B cell (primary cell): ENCODE results near the gene MYCBP2. TPM values are rescaled to one million over a fixed set of nuclear protein-coding genes. Genes with fewer than 3 reads are reported as not detected.

Experiments used
- ATAC-seq: fragments of 200-7000 bp; cut with Tn5 transposase; one replicate; pipeline ENCODE4 v1.10.0; 2021; ENCODE audit warnings: low read depth, mild to moderate bottlenecking, moderate number of reproducible peaks, moderate library complexity
- CTCF ChIA-PET: fragments of 350-600 bp; sonication (Branson Sonifier 250); formaldehyde crosslinking; loops from one replicate; lab custom pipeline; 2021; ENCODE audit warnings: antibody characterized with exemption, inconsistent platforms; lab: Charles Lee
- POLR2A ChIA-PET: fragments of 350-600 bp; sonication (Branson Sonifier 250); formaldehyde crosslinking; loops from one replicate; lab custom pipeline; 2021; ENCODE audit warnings: antibody characterized with exemption; lab: Charles Lee
- DNase-seq: peaks from one replicate; pipeline ENCODE4 v3.0.0; 2013
- H2AFZ ChIP-seq: 2 replicates; pipeline ENCODE4 v1.6.1; 2012; ENCODE audit warnings: mild to moderate bottlenecking, low read depth, low read length; ENCODE audit not compliant: insufficient read depth, poor library complexity, severe bottlenecking
- H3K27ac ChIP-seq, 2 donors: 1 replicate in 1 of 2; 2 replicates in 1 of 2; pipeline ENCODE4 v1.5.1; 2012 to 2013; ENCODE audit warnings: low read length in 2 of 2, mild to moderate bottlenecking in 2 of 2, moderate library complexity in 1 of 2
- H3K27me3 ChIP-seq, 4 experiments: fragments of 200-600 bp in 1 of 4; sonication (generic) in 1 of 4; replicated peaks in 1 of 4; 1 replicate in 2 of 4; 2 replicates in 2 of 4; pipeline versions ENCODE4 v1.6.1 to v1.7.0; 2013 to 2016; ENCODE audit warnings: low read length in 3 of 4, mild to moderate bottlenecking in 2 of 4, mixed read lengths in 1 of 4, moderate library complexity in 1 of 4; ENCODE audit not compliant: insufficient read depth in 4 of 4, control insufficient read depth in 3 of 4; ENCODE audit errors: control extremely low read depth in 1 of 4
- H3K36me3 ChIP-seq, 2 experiments: replicated peaks in 1 of 2; 1 replicate in 1 of 2; 2 replicates in 1 of 2; pipeline versions ENCODE4 v1.6.1 to v1.7.1; 2013; ENCODE audit warnings: low read length in 1 of 2; ENCODE audit not compliant: insufficient read depth in 2 of 2, control insufficient read depth in 1 of 2; ENCODE audit errors: control extremely low read depth in 1 of 2, extremely low read depth in 1 of 2
- H3K4me1 ChIP-seq, 2 donors: fragments of 200-600 bp in 1 of 2; sonication (generic) in 1 of 2; 1 replicate in 1 of 2; 2 replicates in 1 of 2; pipeline versions ENCODE4 v1.5.1 to v1.6.1; 2013 to 2017; ENCODE audit warnings: low read length in 2 of 2; ENCODE audit not compliant: control insufficient read depth in 2 of 2, insufficient read depth in 2 of 2
- H3K4me2 ChIP-seq: replicated peaks from 2 replicates; pipeline ENCODE3; 2012; ENCODE audit warnings: mild to moderate bottlenecking, low read depth, low read length; ENCODE audit not compliant: poor library complexity, severe bottlenecking
- H3K4me3 ChIP-seq, 5 experiments: fragments of 200-600 bp in 1 of 5; sonication (generic) in 1 of 5; 1 replicate in 3 of 5; 2 replicates in 2 of 5; pipeline versions ENCODE4 v1.5.1 to v1.7.0; 2011 to 2016; ENCODE audit warnings: low read length in 4 of 5, mild to moderate bottlenecking in 4 of 5, low read depth in 2 of 5, control low read depth in 1 of 5, moderate library complexity in 1 of 5; ENCODE audit not compliant: insufficient read depth in 1 of 5; ENCODE audit errors: control extremely low read depth in 1 of 5, extremely low read depth in 1 of 5
- H3K79me2 ChIP-seq: fragments of 200-600 bp; sonication (generic); one replicate; pipeline ENCODE4 v1.6.0; 2016; ENCODE audit warnings: low read length; ENCODE audit not compliant: control insufficient read depth, insufficient read depth
- H3K9ac ChIP-seq: fragments of 200-600 bp; sonication (generic); 2 replicates; pipeline ENCODE4 v1.6.1; 2017; ENCODE audit warnings: mild to moderate bottlenecking, low read length, moderate library complexity
- H3K9me3 ChIP-seq, 3 donors: one replicate each; pipeline versions ENCODE4 v1.6.1 to v1.7.1; 2013; ENCODE audit warnings: low read length in 2 of 3; ENCODE audit not compliant: control insufficient read depth in 2 of 3, insufficient read depth in 1 of 3; ENCODE audit errors: control extremely low read depth in 1 of 3
- H4K20me1 ChIP-seq: 2 replicates; pipeline ENCODE4 v1.6.0; 2012; ENCODE audit warnings: mild to moderate bottlenecking, low read length; ENCODE audit not compliant: insufficient read depth, control insufficient read depth, poor library complexity, severe bottlenecking
- H3K27ac Mint-ChIP-seq: one replicate; pipeline ENCODE4 v1.8.0; 2021; ENCODE audit warnings: mixed read lengths
- H3K27me3 Mint-ChIP-seq: one replicate; pipeline ENCODE4 v1.8.0; 2021; ENCODE audit warnings: mixed read lengths
- H3K4me1 Mint-ChIP-seq: one replicate; pipeline ENCODE4 v1.8.0; 2021; ENCODE audit warnings: mixed read lengths
- H3K4me3 Mint-ChIP-seq: one replicate; pipeline ENCODE4 v1.8.0; 2021; ENCODE audit warnings: mixed read lengths
- H3K9me3 Mint-ChIP-seq: one replicate; pipeline ENCODE4 v1.8.0; 2022; ENCODE audit warnings: mixed read lengths; ENCODE audit not compliant: insufficient read depth
- CTCF ChIP-seq: fragments of 200-600 bp; IDR thresholded peaks from one replicate; pipeline ENCODE4 v1.8.0; 2022; ENCODE audit warnings: antibody characterized with exemption, mild to moderate bottlenecking
- EZH2 ChIP-seq: IDR thresholded peaks from 2 replicates; pipeline ENCODE4 v1.6.1; 2012; ENCODE audit warnings: borderline replicate concordance, low read depth, mild to moderate bottlenecking, moderate library complexity, low read length; ENCODE audit not compliant: insufficient read depth, poor library complexity, severe bottlenecking
- WGBS: methylation state at CpG from one replicate; pipeline ENCODE4 v1.1.5; 2013; ENCODE audit warnings: missing lambda C conversion rate; ENCODE audit not compliant: insufficient coverage; 5-methylcytosine and 5-hydroxymethylcytosine counted together
- intact Hi-C: fragments of 100-400 bp; cut with micrococcal nuclease; formaldehyde crosslinking; loops from one replicate; pipeline ENCODE4 v1.10.0; 2022
- polyA plus RNA-seq: library from polyadenylated mRNA; depleted of rRNA; stranded (reverse); fragments of >200 nt; gene quantifications from 2 replicates; pipeline ENCODE4 v1.2.3, GENCODE V29; 2012
- total RNA-seq, 2 donors: library from RNA; stranded (reverse); fragments of 120-200 nt in 1 of 2; gene quantifications; 1 replicate in 1 of 2; 2 replicates in 1 of 2; pipeline versions ENCODE4 v1.2.3 to v1.2.4, GENCODE V29; 2013 to 2022

MYCBP2 gene
- total and polyA plus RNA-seq, 2 donors (not counting 1 experiment from before 2014, with no cell fraction given) = 84.0 to 237 TPM

GRCh38 chr13:77372275-77372674 is 45.4 kb upstream of the MYCBP2 start:
- no peak for DNase-seq
- H3K9me3 Mint-ChIP-seq = peaks cover 2% of the 10 kb centered on the region
- Histone ChIP-seq H3K36me3 (no peaks in the 10 kb centered on the region), H2AFZ (no peak overlapping the region), H3K9me3 (peaks cover 0 to 2% (median 0%) of the 10 kb centered on the region in 3 donors), H3K4me1 (peaks cover 5 to 7% of the 10 kb centered on the region in 2 donors), H3K27me3 (no peaks in the 10 kb centered on the region), H3K27ac (no peak overlapping the region), H3K79me2 (no peaks in the 10 kb centered on the region), H3K4me3 (no peak overlapping the region), H3K4me2 (no peak overlapping the region), H4K20me1 (no peaks in the 10 kb centered on the region), H3K9ac (no peak overlapping the region)
- POLR2A ChIA-PET = no interaction called here
- H3K27me3 Mint-ChIP-seq = no peaks in the 10 kb centered on the region
- TF ChIP-seq CTCF = no peak
- no peak for TF ChIP-seq EZH2
- WGBS = no CpG with 5 or more reads among the region's 1 CpG
- peaks cover 13% of the 10 kb centered on the region for H3K4me1 Mint-ChIP-seq
- intact Hi-C loops = no loop called here
- no peak for ATAC-seq
- H3K27ac Mint-ChIP-seq = no peak overlapping the region
- CTCF ChIA-PET = no interaction called here
- no peak overlapping the region for H3K4me3 Mint-ChIP-seq

- H3K9me3 Mint-ChIP-seq = peaks cover 2% of the 10 kb centered on the region
- H3K4me3 ChIP-seq = no peak overlapping the region
- ATAC-seq (no peak), DNase-seq (no peak)
- intact Hi-C loops = no loop called here
- no peak overlapping the region for H3K9ac ChIP-seq
- no peak overlapping the region for H3K4me3 Mint-ChIP-seq
- no peaks in the 10 kb centered on the region for H3K27me3 Mint-ChIP-seq
- H3K4me1 Mint-ChIP-seq = peaks cover 5% of the 10 kb centered on the region
- H3K4me2 ChIP-seq = no peak overlapping the region
- POLR2A ChIA-PET = no interaction called here
- no peak overlapping the region for H2AFZ ChIP-seq
- 83% methylated on average over 1 of the region's 2 CpGs for WGBS
- TF ChIP-seq EZH2 (no peak), CTCF (no peak)
- H4K20me1 ChIP-seq = no peaks in the 10 kb centered on the region
- no peaks in the 10 kb centered on the region for H3K27me3 ChIP-seq
- CTCF ChIA-PET = interaction anchor here (0.8 kb wide), 1 partner anchor 9 kb away, joined by 3 read pairs; no protein-coding TSS in a partner anchor
- H3K9me3 ChIP-seq = peaks cover 0 to 2% (median 0%) of the 10 kb centered on the region in 3 donors
- H3K27ac Mint-ChIP-seq = no peak overlapping the region
- no peaks in the 10 kb centered on the region for H3K4me1 ChIP-seq
- H3K36me3 ChIP-seq = no peaks in the 10 kb centered on the region
- H3K79me2 ChIP-seq = no peaks in the 10 kb centered on the region
- H3K27ac ChIP-seq = no peak overlapping the region
Observed at GRCh38 chr13:77370888-77371287, 44.0 kb upstream of the MYCBP2 start.
